Spleen (tissue), 7 donors: ENCODE measurements around the gene NPIPA7.
"Not testable (repeated sequence)": the region's sequence is repeated elsewhere in the genome, so short reads cannot be mapped to it uniquely, and the experiment has no call there.

Source experiments
- CTCF ChIP-seq, 11 experiments: fragments of 200-600 bp in 7 of 11; fragments of 450-650 bp in 4 of 11; sonication (generic) in 4 of 11; IDR thresholded peaks in 8 of 11; conservative IDR thresholded peaks in 3 of 11; 1 replicate in 7 of 11; 2 replicates in 4 of 11; pipeline versions ENCODE4 v1.4.0 to v1.8.0; 2016 to 2021; ENCODE audit warnings: antibody characterized with exemption in 11 of 11, inconsistent platforms in 4 of 11, mild to moderate bottlenecking in 1 of 11
- POLR2A ChIP-seq, 3 donors: fragments of 450-650 bp; IDR thresholded peaks; one replicate each; pipeline ENCODE4 v1.5.1; 2017; ENCODE audit warnings: antibody characterized with exemption in 3 of 3, mild to moderate bottlenecking in 1 of 3
- POLR2AphosphoS5 ChIP-seq, 3 donors: sonication (generic); formaldehyde crosslinking; IDR thresholded peaks; one replicate each; pipeline ENCODE4 v1.5.1; 2017; ENCODE audit warnings: antibody characterized with exemption in 3 of 3
- donor health status: DM: no; HTN: no; CAD: no; lungs with moderate emphysema.
- donor health status: DM: no; HTN: no; CAD: no.
- donor health status: DM: no; HTN: no; CAD: no.

- TF ChIP-seq POLR2A (IDR thresholded peaks at IDR 0.05); CTCF (IDR thresholded peaks at IDR 0.05 in 8 of 11, conservative IDR thresholded peaks at IDR 0.05 in 3 of 11); POLR2AphosphoS5 (IDR thresholded peaks at IDR 0.05): not testable (repeated sequence)
Observed at GRCh38 chr16:16367285-16367628, 11.7 kb upstream of the NPIPA7 start.
